SH-SY5Y (cell line): ENCODE data around the gene HNMT.

ENCODE experiments used
- GATA2 ChIP-seq: IDR thresholded peaks from 2 replicates; pipeline ENCODE4 v1.6.1; 2011; ENCODE audit warnings: mild to moderate bottlenecking, low read depth, low read length
- GATA3 ChIP-seq: IDR thresholded peaks from 2 replicates; pipeline ENCODE4 v1.6.1; 2011; ENCODE audit warnings: low read depth, mild to moderate bottlenecking, low read length, moderate library complexity

DNA sequence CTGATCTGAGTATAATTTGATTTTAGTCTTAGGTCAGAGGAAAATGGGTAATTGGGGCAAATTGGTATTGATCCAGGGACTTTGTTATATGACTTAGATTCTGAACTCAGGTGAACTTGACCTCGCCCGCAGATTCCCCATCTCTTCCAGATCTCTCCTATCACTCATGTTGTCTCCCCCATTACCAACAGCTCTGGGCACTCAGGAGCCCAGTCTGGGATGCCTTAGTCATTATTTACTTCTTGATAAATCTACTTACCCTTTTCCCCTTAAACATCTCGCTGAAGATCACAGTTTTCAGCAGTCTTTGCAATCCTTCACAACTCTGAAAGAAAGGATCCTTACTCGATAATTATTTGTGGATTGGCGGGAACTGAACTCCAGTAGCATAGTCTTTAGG lies 19.6 kb upstream of the HNMT start:
- TF ChIP-seq GATA2 (no peak), GATA3 (no peak)
